HEK293T (cell line): ENCODE data around the gene TREM2.

Experiments
- BHLHE40 ChIP-seq: fragments of 450-650 bp; IDR thresholded peaks from 2 replicates; pipeline ENCODE4 v1.6.1; 2016; ENCODE audit warnings: mild to moderate bottlenecking, moderate library complexity, borderline replicate concordance
- CTBP1 ChIP-seq: fragments of 450-650 bp; IDR thresholded peaks from 2 replicates; pipeline ENCODE4 v1.6.1; 2016; ENCODE audit warnings: borderline replicate concordance
- FOXA1 ChIP-seq: fragments of 450-650 bp; IDR thresholded peaks from 2 replicates; pipeline ENCODE4 v1.6.1; 2016; ENCODE audit warnings: mild to moderate bottlenecking
- FOXM1 ChIP-seq: fragments of 450-650 bp; IDR thresholded peaks from 2 replicates; pipeline ENCODE4 v1.6.1; 2017; ENCODE audit warnings: mild to moderate bottlenecking, borderline replicate concordance

DNA sequence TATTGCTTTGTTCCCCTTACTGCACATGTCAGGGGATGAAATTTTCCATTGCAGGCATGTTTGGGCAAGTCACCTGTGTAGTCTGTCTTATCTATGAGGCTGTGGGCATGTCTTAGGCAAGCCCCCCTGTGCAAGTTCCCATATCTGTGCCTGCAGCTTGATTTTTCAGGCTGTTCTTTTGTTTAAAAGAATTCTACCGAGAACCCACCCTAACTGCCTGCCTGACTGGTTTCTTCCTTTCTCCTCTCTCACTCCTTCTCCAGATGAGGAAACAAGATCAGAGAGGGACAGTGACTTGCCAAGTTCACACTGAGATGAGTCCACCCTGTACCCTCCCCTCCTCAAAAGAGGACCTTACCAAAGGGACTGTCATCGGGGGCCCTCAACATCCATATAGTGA is 27.1 kb upstream of the TREM2 start:
- TF ChIP-seq FOXA1 = no peak
- TF ChIP-seq FOXM1 = no peak
- no peak for TF ChIP-seq BHLHE40
- TF ChIP-seq CTBP1 = no peak
